Tibial nerve (tissue), 4 donors: Measurements from ENCODE around the gene SERP1. TPM values are rescaled to one million over a fixed set of nuclear protein-coding genes. Genes with fewer than 3 reads are reported as not detected.

ENCODE experiments used
- DNase-seq, 2 donors: peaks; one replicate each; pipeline ENCODE4 v3.0.0-alpha.2; 2019; ENCODE audit warnings: low spot score in 2 of 2
- H3K27ac ChIP-seq, 4 donors: fragments of 200-600 bp; sonication (generic) in 3 of 4; one replicate each; pipeline ENCODE4 v1.5.1; 2017 to 2019; ENCODE audit warnings: mild to moderate bottlenecking in 1 of 4
- H3K27me3 ChIP-seq, 2 donors: fragments of 200-600 bp; sonication (generic) in 1 of 2; one replicate each; pipeline versions ENCODE4 v1.5.1 to v1.6.0; 2017 to 2019
- H3K36me3 ChIP-seq, 3 donors: fragments of 200-600 bp; sonication (generic); one replicate each; pipeline ENCODE4 v1.5.1; 2018 to 2019
- H3K4me1 ChIP-seq, 4 donors: fragments of 200-600 bp; sonication (generic) in 3 of 4; one replicate each; pipeline ENCODE4 v1.5.1; 2017 to 2019
- H3K4me3 ChIP-seq, 4 donors: fragments of 200-600 bp; sonication (generic) in 3 of 4; one replicate each; pipeline ENCODE4 v1.5.1; 2017 to 2019; ENCODE audit warnings: mild to moderate bottlenecking in 1 of 4, moderate library complexity in 1 of 4
- H3K9me3 ChIP-seq, 4 donors: fragments of 200-600 bp; sonication (generic) in 3 of 4; one replicate each; pipeline ENCODE4 v1.5.1; 2017 to 2019
- CTCF ChIP-seq, 5 experiments: fragments of 200-600 bp in 3 of 5; fragments of 450-650 bp in 2 of 5; sonication (generic) in 3 of 5; IDR thresholded peaks; one replicate each; pipeline ENCODE4 v1.5.1; 2016 to 2019; ENCODE audit warnings: antibody characterized with exemption in 5 of 5, mild to moderate bottlenecking in 3 of 5, moderate library complexity in 2 of 5
- EP300 ChIP-seq, 2 donors: sonication (generic); formaldehyde crosslinking; IDR thresholded peaks; one replicate each; pipeline ENCODE4 v1.6.1; 2017; ENCODE audit warnings: antibody characterized with exemption in 2 of 2, mild to moderate bottlenecking in 1 of 2
- POLR2A ChIP-seq, 2 donors: fragments of 450-650 bp; IDR thresholded peaks; one replicate each; pipeline ENCODE4 v1.6.1; 2017; ENCODE audit warnings: antibody characterized with exemption in 2 of 2, mild to moderate bottlenecking in 2 of 2, moderate library complexity in 2 of 2
- WGBS, 2 donors: methylation state at CpG; one replicate each; pipeline ENCODE4 v1.1.5; 2018; 5-methylcytosine and 5-hydroxymethylcytosine counted together
- total RNA-seq, 4 donors: library from RNA; depleted of rRNA; stranded (reverse); fragments of >200 nt; gene quantifications; one replicate each; pipeline ENCODE4 v1.1.0, GENCODE V29; 2016

SERP1 gene
- total RNA-seq, 4 donors from 2014 or later, result 377 to 593 (median 447) TPM

GRCh38 chr3:150583028-150583427, 36.7 kb upstream of the SERP1 start:
- TF ChIP-seq CTCF (IDR thresholded peaks at IDR 0.05), result no peak
- TF ChIP-seq EP300 (IDR thresholded peaks at IDR 0.05), result no peak
- TF ChIP-seq POLR2A (IDR thresholded peaks at IDR 0.05), result no peak
- Histone ChIP-seq H3K27me3 (no peaks in the 10 kb centered on the region), H3K4me1 (no peaks in the 10 kb centered on the region), H3K36me3 (peaks cover 0 to 74% (median 0%) of the 10 kb centered on the region in 3 donors), H3K9me3 (no peaks in the 10 kb centered on the region), H3K4me3 (no peak overlapping the region), H3K27ac (no peak overlapping the region)
- WGBS, 2 donors, result 74 to 77% methylated on average over 1 of the region's 1 CpG
- no peak for DNase-seq

- H3K9me3 ChIP-seq, result no peaks in the 10 kb centered on the region
- no peaks in the 10 kb centered on the region for H3K27me3 ChIP-seq
- H3K36me3 ChIP-seq, result peaks cover 0 to 74% (median 0%) of the 10 kb centered on the region in 3 donors
- 71 to 83% methylated on average over 2 of the region's 2 CpGs for WGBS, 2 donors
- H3K27ac ChIP-seq, result no peak overlapping the region
- no peaks in the 10 kb centered on the region for H3K4me1 ChIP-seq
- H3K4me3 ChIP-seq, result no peak overlapping the region
- no peak for TF ChIP-seq EP300 (IDR thresholded peaks at IDR 0.05)
- TF ChIP-seq CTCF (IDR thresholded peaks at IDR 0.05), result no peak
- no peak for TF ChIP-seq POLR2A (IDR thresholded peaks at IDR 0.05)
- no peak for DNase-seq
These were observed 36.3 kb upstream of the SERP1 start for GRCh38 chr3:150582620-150583019.

- H3K36me3 ChIP-seq, result peaks cover 0 to 77% (median 0%) of the 10 kb centered on the region in 3 donors
- no peak for TF ChIP-seq CTCF (IDR thresholded peaks at IDR 0.05)
- TF ChIP-seq EP300 (IDR thresholded peaks at IDR 0.05), result no peak
- no peak for TF ChIP-seq POLR2A (IDR thresholded peaks at IDR 0.05)
- H3K27ac ChIP-seq, result no peak overlapping the region
- H3K4me3 ChIP-seq, result no peak overlapping the region
- no peak for DNase-seq
- H3K4me1 ChIP-seq, result no peaks in the 10 kb centered on the region
- no peaks in the 10 kb centered on the region for H3K9me3 ChIP-seq
- H3K27me3 ChIP-seq, result no peaks in the 10 kb centered on the region
These were observed 34.9 kb upstream of the SERP1 start for GRCh38 chr3:150581174-150581573.

GRCh38 chr3:150577855-150578254, 31.6 kb upstream of the SERP1 start:
- Histone ChIP-seq H3K4me1 (no peaks in the 10 kb centered on the region), H3K27me3 (no peaks in the 10 kb centered on the region), H3K9me3 (no peaks in the 10 kb centered on the region), H3K4me3 (no peak overlapping the region), H3K27ac (no peak overlapping the region), H3K36me3 (peaks cover 0 to 73% (median 0%) of the 10 kb centered on the region in 3 donors)
- DNase-seq, result no peak
- TF ChIP-seq EP300 (IDR thresholded peaks at IDR 0.05) (no peak), CTCF (IDR thresholded peaks at IDR 0.05) (no peak), POLR2A (IDR thresholded peaks at IDR 0.05) (no peak)
- 61 to 83% methylated on average over 1 of the region's 1 CpG for WGBS, 2 donors

GRCh38 chr3:150567328-150567727, 21.0 kb upstream of the SERP1 start:
- Histone ChIP-seq H3K27ac (no peak overlapping the region), H3K4me1 (no peaks in the 10 kb centered on the region), H3K9me3 (no peaks in the 10 kb centered on the region), H3K36me3 (peaks cover 0 to 84% (median 0%) of the 10 kb centered on the region in 3 donors), H3K27me3 (no peaks in the 10 kb centered on the region), H3K4me3 (no peak overlapping the region)
- DNase-seq, result no peak
- 97 to 100% methylated on average over 1 of the region's 1 CpG for WGBS, 2 donors
- TF ChIP-seq EP300 (IDR thresholded peaks at IDR 0.05) (no peak), CTCF (IDR thresholded peaks at IDR 0.05) (no peak), POLR2A (IDR thresholded peaks at IDR 0.05) (no peak)
